ENCODE measurements around the gene SPHK1.

The SPHK1 gene

DNA sequence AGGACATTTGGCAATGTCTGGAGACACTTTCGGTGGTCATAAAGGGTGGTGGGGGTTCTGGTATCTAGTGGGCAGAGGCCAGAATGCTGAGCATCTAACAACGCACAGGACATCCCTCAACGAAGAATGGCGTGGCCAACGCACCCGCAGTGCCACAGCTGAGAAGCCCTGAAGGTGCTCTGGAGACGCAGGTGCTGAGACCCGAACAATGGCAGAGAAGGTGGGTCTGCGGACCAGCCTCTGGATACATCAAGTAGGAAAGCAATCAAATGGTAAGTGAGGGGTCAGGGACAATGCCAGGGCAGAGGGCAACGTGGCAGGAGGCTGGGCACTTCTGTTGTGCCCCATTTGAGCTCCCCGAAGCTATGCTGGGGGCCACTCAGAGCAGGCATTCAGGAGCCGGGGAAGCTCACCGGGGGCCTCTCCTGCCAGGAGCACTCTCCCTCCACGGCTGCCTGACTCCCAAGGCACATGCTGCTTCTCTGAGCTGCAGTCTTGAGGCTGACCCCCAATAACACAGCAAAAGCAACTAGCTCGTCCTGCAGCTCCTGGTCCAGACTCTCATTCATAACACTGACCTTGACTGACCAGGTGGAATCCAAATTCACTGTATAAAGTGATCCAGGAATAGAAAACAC is 26.0 kb downstream of the SPHK1 start:
- DNase-seq, result no peak

DNA sequence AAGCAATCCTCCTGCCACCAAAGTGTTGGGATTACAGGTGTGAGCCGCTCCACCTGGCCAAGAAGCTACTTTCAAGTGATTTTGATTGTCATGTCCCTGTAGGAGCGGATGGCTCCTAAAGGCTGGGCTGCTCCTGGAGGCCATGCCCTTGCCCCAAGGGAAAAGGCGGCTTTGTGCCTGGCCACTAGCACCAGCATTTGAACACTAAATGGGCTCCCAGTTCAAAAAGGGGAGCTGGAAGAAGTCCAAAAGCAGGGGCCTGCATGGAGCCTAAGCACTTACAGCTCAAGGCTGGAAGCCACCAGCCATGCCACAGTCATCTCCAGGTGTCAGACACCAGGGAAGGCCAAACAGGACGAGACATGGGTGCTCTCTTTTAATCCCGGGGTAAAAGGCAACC is 26.8 kb downstream of the SPHK1 start:
- DNase-seq, result no peak

- DNase-seq, result no peak
Observed at GRCh38 chr17:76414334-76415295, 30.2 kb downstream of the SPHK1 start.

GRCh38 chr17:76415786-76416185 is 31.4 kb downstream of the SPHK1 start:
- no peak for DNase-seq

DNA sequence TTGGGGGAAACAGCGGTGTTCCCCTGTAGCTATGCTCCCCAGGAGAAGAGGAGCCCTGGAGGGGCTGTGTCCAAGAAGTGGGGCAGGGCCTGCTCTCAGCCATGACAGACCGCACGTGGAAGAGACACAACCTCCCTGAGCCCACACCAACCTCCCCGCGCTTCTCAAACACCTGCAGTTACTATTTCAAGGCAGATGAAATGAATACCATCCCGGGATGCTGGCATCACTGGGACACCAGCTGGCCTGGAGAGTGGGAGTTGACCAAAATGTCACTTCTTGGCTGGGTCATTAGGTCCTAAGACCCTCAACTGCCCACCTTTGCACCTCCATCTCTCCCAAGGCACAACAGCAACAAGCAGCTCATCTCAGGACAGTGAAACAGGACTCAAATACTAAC is 32.0 kb downstream of the SPHK1 start:
- no peak for DNase-seq

DNA sequence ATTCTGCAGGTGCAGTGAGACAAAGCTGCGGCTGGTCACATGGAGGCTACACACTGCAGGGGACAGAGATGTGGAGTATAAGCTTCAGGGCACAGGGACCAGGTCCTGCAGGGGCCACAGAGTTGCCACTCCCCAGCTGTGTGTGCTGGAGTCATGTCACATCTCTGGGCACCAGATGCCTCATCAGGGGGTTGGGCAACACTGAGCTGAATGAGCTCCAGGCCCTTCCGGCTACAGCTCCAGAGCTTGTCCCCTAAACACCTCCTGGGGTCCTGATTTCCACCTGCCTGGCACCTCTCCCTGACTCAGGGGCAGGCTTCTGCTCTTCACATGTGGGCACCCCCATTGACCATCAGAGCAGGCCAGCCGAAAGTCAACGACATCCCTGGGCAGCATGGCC is 32.5 kb downstream of the SPHK1 start:
- DNase-seq, result no peak

DNA sequence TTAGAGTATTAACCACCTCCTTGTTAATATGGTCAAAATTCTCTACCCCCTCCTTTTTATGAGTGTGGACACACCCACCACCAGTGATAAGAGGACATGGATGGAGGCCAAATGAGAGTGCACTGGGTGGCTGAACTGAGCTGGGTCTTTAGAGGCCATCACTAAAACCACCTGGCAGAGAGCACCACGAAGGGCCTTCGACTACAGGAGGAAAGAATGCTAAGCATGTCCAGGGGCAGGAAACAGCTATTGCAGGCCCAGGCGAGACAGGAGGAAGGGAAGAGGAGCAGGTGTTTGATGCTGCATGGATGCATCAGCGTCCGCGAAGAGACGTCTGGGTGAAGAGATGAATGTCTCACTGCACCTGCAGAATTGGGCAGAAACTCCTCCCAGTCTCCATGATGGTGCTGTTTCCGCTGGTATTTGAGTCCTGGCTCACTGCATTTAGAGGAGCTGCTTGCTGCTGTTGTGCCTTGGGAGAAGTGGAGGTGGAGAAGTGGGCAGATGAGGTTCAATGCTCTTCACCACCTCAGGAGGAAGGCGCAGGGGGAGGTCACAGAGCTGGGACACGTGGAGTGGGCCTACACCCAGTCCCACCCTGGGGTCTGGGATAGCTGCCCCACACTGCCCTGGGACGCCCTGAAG is 33.2 kb downstream of the SPHK1 start:
- DNase-seq, result no peak

- no peak for DNase-seq
Observed at GRCh38 chr17:76419576-76420260, 35.3 kb downstream of the SPHK1 start.

GRCh38 chr17:76420356-76421043 is 36.1 kb downstream of the SPHK1 start:
- no peak for DNase-seq

DNA sequence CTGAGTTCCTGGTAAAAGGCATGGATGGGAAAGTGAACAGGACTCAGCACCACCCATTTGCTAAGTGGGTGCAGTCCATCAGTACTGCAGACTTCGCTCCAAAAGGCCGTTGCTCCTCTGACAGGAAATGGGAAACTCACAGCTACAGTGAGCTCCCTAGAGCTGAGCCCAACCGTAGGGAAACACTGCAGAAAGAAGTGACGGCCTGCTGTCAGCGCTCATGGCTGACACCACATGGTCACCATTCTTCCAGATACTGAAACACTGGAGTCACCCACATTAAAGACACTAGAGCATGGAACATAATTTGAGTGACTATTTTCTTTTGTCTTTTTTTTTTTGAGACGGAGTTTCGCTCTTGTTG is 36.6 kb downstream of the SPHK1 start:
- DNase-seq, result no peak

- DNase-seq, result no peak
Observed at GRCh38 chr17:76422406-76422805, 38.0 kb downstream of the SPHK1 start.

DNA sequence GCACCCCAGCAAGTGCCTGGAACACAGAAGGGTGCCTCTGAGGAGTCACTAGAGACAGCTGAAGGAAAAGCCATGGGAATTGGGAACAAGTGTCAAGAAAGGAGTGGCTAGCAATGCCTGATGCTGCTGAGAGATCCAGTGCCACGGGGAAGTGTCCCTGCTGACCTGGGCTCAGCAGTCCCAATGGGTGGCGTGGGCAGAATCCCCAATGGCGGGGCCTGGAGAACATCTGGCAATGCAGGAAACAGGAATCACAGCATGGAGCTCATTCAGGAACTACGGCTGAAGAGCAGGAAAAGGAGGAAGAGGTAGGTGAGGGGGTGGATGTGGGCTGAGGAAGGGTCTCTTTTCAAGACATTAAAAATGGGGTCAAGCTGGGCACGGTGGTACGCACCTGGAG is 38.5 kb downstream of the SPHK1 start:
- no peak for DNase-seq

- no peak for DNase-seq
Observed at GRCh38 chr17:76426853-76427252, 42.4 kb downstream of the SPHK1 start.

- no peak for DNase-seq
Observed at GRCh38 chr17:76427501-76428231, 43.3 kb downstream of the SPHK1 start.

DNA sequence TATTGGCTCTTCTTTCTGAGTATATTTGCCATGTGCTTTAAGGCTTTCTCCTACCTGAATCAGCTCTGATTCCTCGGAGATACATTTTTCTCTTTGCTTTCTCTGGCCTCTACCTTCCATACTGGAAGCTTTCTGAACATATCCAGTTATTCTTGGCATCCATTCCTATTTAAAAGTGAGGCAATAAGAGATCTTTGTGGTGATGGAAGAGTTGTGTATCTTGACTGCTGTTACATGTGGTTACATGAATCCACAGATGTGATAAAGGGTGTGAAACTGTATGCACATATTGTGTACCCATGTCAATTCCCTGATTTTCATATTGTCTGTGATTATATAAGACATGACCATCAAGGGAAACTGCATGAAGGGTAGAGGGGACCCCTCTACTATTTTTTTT is 44.1 kb downstream of the SPHK1 start:
- no peak for DNase-seq

GRCh38 chr17:76431509-76431908 is 47.1 kb downstream of the SPHK1 start:
- no peak for DNase-seq

DNA sequence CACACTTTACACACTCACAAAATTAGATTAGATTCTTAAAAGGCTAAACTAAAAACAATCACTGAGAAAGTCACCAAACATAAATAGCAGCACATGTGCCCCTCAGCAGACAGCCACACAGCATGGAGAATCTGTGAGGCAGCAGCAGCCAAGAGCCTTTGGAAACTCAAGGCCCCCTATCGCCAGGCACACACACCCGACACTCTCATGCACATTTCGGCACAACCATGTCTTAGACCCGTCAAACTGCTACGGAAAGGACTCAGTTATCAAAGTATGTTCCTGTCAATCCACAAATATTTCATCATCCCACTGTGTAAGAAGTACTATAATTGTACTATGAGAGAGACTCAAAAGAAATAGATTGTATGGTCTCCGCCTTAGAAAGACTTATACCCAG is 47.6 kb downstream of the SPHK1 start:
- DNase-seq, result no peak

GRCh38 chr17:76432712-76433336 is 48.4 kb downstream of the SPHK1 start:
- no peak for DNase-seq

GRCh38 chr17:76433693-76434092 is 49.3 kb downstream of the SPHK1 start:
- no peak for DNase-seq

- DNase-seq, result no peak
Observed at GRCh38 chr17:76434870-76435269, 50.5 kb downstream of the SPHK1 start.

- no peak for DNase-seq
Observed at GRCh38 chr17:76435751-76436150, 51.3 kb downstream of the SPHK1 start.
